ENCODE data around the gene TMEM170A. TPM values are rescaled to one million over a fixed set of nuclear protein-coding genes. Genes with fewer than 3 reads are reported as not detected.

The TMEM170A gene
- total and polyA plus RNA-seq, 2 of the 13 experiments (the other 11 are each of a cell fraction or from before 2014, with no cell fraction given) = 35.7 to 39.7 TPM

- TF ChIP-seq PATZ1 (CRISPR knock-in tag; IDR thresholded peaks at IDR 0.05) = no peak
- TF ChIP-seq MTF1 (CRISPR knock-in tag; IDR thresholded peaks at IDR 0.05) = no peak
- no peak for TF ChIP-seq MLLT10 (CRISPR knock-in tag; IDR thresholded peaks at IDR 0.05)
- TF ChIP-seq BCL6 (CRISPR knock-in tag; IDR thresholded peaks at IDR 0.05) = no peak
- peak; percentile 41; the same call in 1 of the 2 replicates for TF ChIP-seq ZFP37 (CRISPR knock-in tag; IDR thresholded peaks at IDR 0.05; ENCODE audit: borderline replicate concordance)
- 0 out of 2 replicates have a peak, but pooled peaks have one; percentile 8 for TF ChIP-seq RARA (CRISPR knock-in tag; IDR thresholded peaks at IDR 0.05)
- no peak for TF ChIP-seq TRIM24 (CRISPR knock-in tag; IDR thresholded peaks at IDR 0.05)
- TF ChIP-seq ZNF777 (CRISPR knock-in tag; IDR thresholded peaks at IDR 0.05) = no peak
- peak; percentile 46; the same call in 1 of the 2 replicates for TF ChIP-seq YEATS2 (CRISPR knock-in tag; IDR thresholded peaks at IDR 0.05; ENCODE audit: borderline replicate concordance)
- peak; percentile 52; the same call in 1 of the 2 replicates for TF ChIP-seq HOXA3 (CRISPR knock-in tag; IDR thresholded peaks at IDR 0.05)
- TF ChIP-seq CREM (IDR thresholded peaks at IDR 0.05) = peak; percentile 67
- no peak for TF ChIP-seq CREM (CRISPR knock-in tag; IDR thresholded peaks at IDR 0.05)
- no peak; the same call in 1 of the 2 replicates for TF ChIP-seq NR2C2 (CRISPR knock-in tag; IDR thresholded peaks at IDR 0.05; ENCODE audit: borderline replicate concordance)
- no peak for TF ChIP-seq CBX1 (IDR thresholded peaks at IDR 0.05; ENCODE audit: low read depth)
- no peak for TF ChIP-seq MIER2 (CRISPR knock-in tag; IDR thresholded peaks at IDR 0.05)
- peak; percentile 21; the same call in 1 of the 2 replicates for TF ChIP-seq SALL2 (CRISPR knock-in tag; IDR thresholded peaks at IDR 0.05)
- no peak for TF ChIP-seq ADNP (CRISPR knock-in tag; IDR thresholded peaks at IDR 0.05)
- no peak for TF ChIP-seq ZMYM3 (CRISPR knock-in tag; IDR thresholded peaks at IDR 0.05)
- no peak for TF ChIP-seq ZHX2 (IDR thresholded peaks at IDR 0.05; ENCODE audit: low read depth)
- TF ChIP-seq ZHX2 (CRISPR knock-in tag; IDR thresholded peaks at IDR 0.05; ENCODE audit: borderline replicate concordance) = peak; percentile 49; the same call in 1 of the 2 replicates
- TF ChIP-seq NCOA1 (CRISPR knock-in tag; IDR thresholded peaks at IDR 0.05) = no peak
- no peak for TF ChIP-seq EP300 (IDR thresholded peaks at IDR 0.05; ENCODE audit: low read depth in 2 of 2, low read length in 2 of 2)
- TF ChIP-seq EP300 (CRISPR knock-in tag; IDR thresholded peaks at IDR 0.05; ENCODE audit: borderline replicate concordance) = no peak
Observed at GRCh38 chr16:75433732-75434413, 30.6 kb downstream of the TMEM170A start (continued).
